PFSK-1 (cell line): ENCODE measurements around the gene LGI2.

Experiments
- FOXP2 ChIP-seq: optimal IDR thresholded peaks from 2 replicates; pipeline ENCODE3; 2011; ENCODE audit warnings: borderline replicate concordance, control low read depth, inconsistent platforms; ENCODE audit not compliant: insufficient read depth; ENCODE audit errors: extremely low read length, extremely low read depth
- POLR2AphosphoS5 ChIP-seq: IDR thresholded peaks from 2 replicates; pipeline ENCODE4 v1.6.1; 2012; ENCODE audit warnings: low read depth, mild to moderate bottlenecking, control low read depth, low read length, moderate library complexity
- SIN3A ChIP-seq: IDR thresholded peaks from 2 replicates; pipeline ENCODE4 v1.6.1; 2012; ENCODE audit warnings: mild to moderate bottlenecking, low read length, moderate library complexity, borderline replicate concordance; ENCODE audit not compliant: insufficient read depth
- TAF1 ChIP-seq: IDR thresholded peaks from 2 replicates; pipeline ENCODE4 v1.6.1; 2012; ENCODE audit warnings: low read length, control low read depth, borderline replicate concordance; ENCODE audit not compliant: insufficient read depth
- TF ChIP-seq, protein P1 (sequence below), 2 experiments: IDR thresholded peaks; 2 replicates each; pipeline versions ENCODE4 v1.6.1 to v1.8.0; 2011 to 2012; ENCODE audit warnings: low read depth in 2 of 2, low read length in 2 of 2, control low read depth in 1 of 2, inconsistent platforms in 1 of 2, mild to moderate bottlenecking in 1 of 2, moderate library complexity in 1 of 2; ENCODE audit not compliant: insufficient read depth in 1 of 2

The LGI2 gene

GRCh38 chr4:25060241-25060962, 29.7 kb upstream of the LGI2 start:
- TF ChIP-seq FOXP2 = no peak
- TF ChIP-seq, protein P1, sequence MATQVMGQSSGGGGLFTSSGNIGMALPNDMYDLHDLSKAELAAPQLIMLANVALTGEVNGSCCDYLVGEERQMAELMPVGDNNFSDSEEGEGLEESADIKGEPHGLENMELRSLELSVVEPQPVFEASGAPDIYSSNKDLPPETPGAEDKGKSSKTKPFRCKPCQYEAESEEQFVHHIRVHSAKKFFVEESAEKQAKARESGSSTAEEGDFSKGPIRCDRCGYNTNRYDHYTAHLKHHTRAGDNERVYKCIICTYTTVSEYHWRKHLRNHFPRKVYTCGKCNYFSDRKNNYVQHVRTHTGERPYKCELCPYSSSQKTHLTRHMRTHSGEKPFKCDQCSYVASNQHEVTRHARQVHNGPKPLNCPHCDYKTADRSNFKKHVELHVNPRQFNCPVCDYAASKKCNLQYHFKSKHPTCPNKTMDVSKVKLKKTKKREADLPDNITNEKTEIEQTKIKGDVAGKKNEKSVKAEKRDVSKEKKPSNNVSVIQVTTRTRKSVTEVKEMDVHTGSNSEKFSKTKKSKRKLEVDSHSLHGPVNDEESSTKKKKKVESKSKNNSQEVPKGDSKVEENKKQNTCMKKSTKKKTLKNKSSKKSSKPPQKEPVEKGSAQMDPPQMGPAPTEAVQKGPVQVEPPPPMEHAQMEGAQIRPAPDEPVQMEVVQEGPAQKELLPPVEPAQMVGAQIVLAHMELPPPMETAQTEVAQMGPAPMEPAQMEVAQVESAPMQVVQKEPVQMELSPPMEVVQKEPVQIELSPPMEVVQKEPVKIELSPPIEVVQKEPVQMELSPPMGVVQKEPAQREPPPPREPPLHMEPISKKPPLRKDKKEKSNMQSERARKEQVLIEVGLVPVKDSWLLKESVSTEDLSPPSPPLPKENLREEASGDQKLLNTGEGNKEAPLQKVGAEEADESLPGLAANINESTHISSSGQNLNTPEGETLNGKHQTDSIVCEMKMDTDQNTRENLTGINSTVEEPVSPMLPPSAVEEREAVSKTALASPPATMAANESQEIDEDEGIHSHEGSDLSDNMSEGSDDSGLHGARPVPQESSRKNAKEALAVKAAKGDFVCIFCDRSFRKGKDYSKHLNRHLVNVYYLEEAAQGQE (IDR thresholded peaks at IDR 0.05; ENCODE audit: insufficient read depth in 1 of 2, low read depth in 2 of 2, low read length in 2 of 2) = no peak
- no peak for TF ChIP-seq TAF1
- no peak for TF ChIP-seq POLR2AphosphoS5
- TF ChIP-seq SIN3A = no peak

DNA sequence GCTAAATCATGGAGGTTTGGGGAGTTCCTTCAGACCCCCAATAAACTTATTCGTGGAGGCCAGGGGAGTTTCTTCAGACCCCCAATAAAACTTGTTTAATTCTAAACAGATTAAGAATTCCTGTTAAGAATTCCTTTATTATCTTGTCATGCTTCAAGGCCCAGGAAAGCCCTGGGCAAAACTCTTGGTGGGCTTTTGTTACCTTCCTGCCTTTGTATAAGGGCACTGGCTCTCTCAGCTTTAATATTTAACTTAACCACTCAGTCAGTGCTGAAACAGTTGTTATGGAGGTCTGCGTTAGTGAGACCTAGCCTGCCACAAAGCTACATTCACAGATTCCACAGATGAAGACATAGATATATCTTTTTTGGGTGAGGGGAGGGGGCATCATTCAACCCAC, 29.0 kb upstream of the LGI2 start:
- no peak for TF ChIP-seq TAF1
- TF ChIP-seq FOXP2 = no peak
- TF ChIP-seq SIN3A = no peak
- TF ChIP-seq, protein P1 (IDR thresholded peaks at IDR 0.05; ENCODE audit: insufficient read depth in 1 of 2, low read depth in 2 of 2, low read length in 2 of 2) = no peak
- TF ChIP-seq POLR2AphosphoS5 = no peak

DNA sequence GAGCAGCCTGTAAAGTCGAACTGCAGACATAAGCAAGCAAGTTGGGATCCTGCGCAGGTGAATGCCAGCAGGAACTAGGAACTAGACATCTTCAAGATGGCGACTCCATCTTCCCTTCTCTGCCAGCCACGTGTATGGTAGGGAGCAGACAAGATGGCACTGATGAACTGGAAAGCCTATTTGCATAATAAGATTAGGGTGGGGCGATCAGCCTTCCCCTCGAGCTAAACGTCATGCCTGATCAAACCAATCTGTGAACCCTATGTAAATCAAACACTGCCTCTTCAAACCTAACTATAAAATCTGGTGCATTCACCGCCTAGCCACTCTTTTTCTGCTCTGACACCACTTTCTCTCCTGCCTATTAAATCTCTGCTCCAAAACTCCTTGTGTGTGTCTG, 28.1 kb upstream of the LGI2 start:
- TF ChIP-seq TAF1 (no peak), FOXP2 (no peak), POLR2AphosphoS5 (no peak), SIN3A (no peak)
- TF ChIP-seq, protein P1 (IDR thresholded peaks at IDR 0.05; ENCODE audit: insufficient read depth in 1 of 2, low read depth in 2 of 2, low read length in 2 of 2) = no peak

GRCh38 chr4:25057299-25057698, 26.6 kb upstream of the LGI2 start:
- TF ChIP-seq SIN3A (no peak), POLR2AphosphoS5 (no peak), FOXP2 (no peak), TAF1 (no peak)
- TF ChIP-seq, protein P1 (IDR thresholded peaks at IDR 0.05; ENCODE audit: insufficient read depth in 1 of 2, low read depth in 2 of 2, low read length in 2 of 2) = no peak
